HCT116 (cell line): ENCODE measurements around the gene U2AF2. TPM values are rescaled to one million over a fixed set of nuclear protein-coding genes. Genes with fewer than 3 reads are reported as not detected.

Source experiments
- ATAC-seq: fragments of 200-7000 bp; cut with Tn5 transposase; 2 replicates; pipeline ENCODE4 v1.9.1; 2020; ENCODE audit warnings: mild to moderate bottlenecking, moderate library complexity
- BruUV-seq: library from RNA; stranded (reverse); fragments of 400-500 nt; replicated peaks from 2 replicates; lab custom pipeline; 2021; lab: Mats Ljungman, UMichigan
- CTCF ChIA-PET: fragments of 300-600 bp; sonication (Branson Sonifier 250); formaldehyde crosslinking; loops from one replicate; lab custom pipeline; 2021; ENCODE audit warnings: antibody characterized with exemption; lab: Charles Lee
- POLR2A ChIA-PET: fragments of 300-600, 350-600 bp; sonication (Branson Sonifier 250); formaldehyde crosslinking; loops from one replicate; lab custom pipeline; 2021; ENCODE audit warnings: antibody characterized with exemption; lab: Charles Lee
- RAD21 ChIA-PET, 2 experiments: fragments of 300-600 bp; sonication (Branson Sonifier 250); formaldehyde crosslinking; loops; one replicate each; lab custom pipeline; 2023; ENCODE audit warnings: low total read pairs in 2 of 2; ENCODE audit not compliant: uncharacterized antibody in 2 of 2, unreplicated experiment in 2 of 2, low non-redundant PET in 1 of 2; lab: Charles Lee
- DNase-seq: peaks from one replicate; pipeline ENCODE4 v3.0.0-alpha.2; 2010; ENCODE audit warnings: low read depth, low spot score
- H2AFZ ChIP-seq: fragments of 200-600 bp; shearing (Covaris generic), sonication (generic); 2 replicates; pipeline ENCODE4 v1.6.1; 2017; ENCODE audit warnings: low read depth, mixed run types, mixed read lengths, antibody characterized with exemption, low read length; ENCODE audit not compliant: poor library complexity, severe bottlenecking
- H3K27ac ChIP-seq: 2 replicates; pipeline ENCODE4 v1.5.1; 2012; ENCODE audit warnings: low read depth, low read length
- H3K27me3 ChIP-seq: fragments of 200-600 bp; sonication (generic); 2 replicates; pipeline ENCODE4 v1.6.1; 2016; ENCODE audit warnings: mixed run types, low read length, mixed read lengths; ENCODE audit not compliant: insufficient read depth
- H3K36me3 ChIP-seq, 2 experiments: fragments of 200-500 bp in 1 of 2; fragments of 200-600 bp in 1 of 2; sonication (Bioruptor generic) in 1 of 2; sonication (generic) in 1 of 2; 2 replicates each; pipeline versions ENCODE4 v1.5.1 to v1.6.1; 2014 to 2016; ENCODE audit warnings: low read length in 2 of 2, inconsistent platforms in 1 of 2, mixed read lengths in 1 of 2, mixed run types in 1 of 2; ENCODE audit not compliant: insufficient read depth in 2 of 2, control insufficient read depth in 1 of 2
- H3K4me1 ChIP-seq, 2 experiments: fragments of 200-600 bp in 1 of 2; sonication (generic) in 1 of 2; 2 replicates each; pipeline versions ENCODE4 v1.5.1 to v1.6.1; 2012 to 2017; ENCODE audit warnings: low read length in 2 of 2, inconsistent platforms in 1 of 2, mild to moderate bottlenecking in 1 of 2, mixed read lengths in 1 of 2, mixed run types in 1 of 2, moderate library complexity in 1 of 2; ENCODE audit not compliant: insufficient read depth in 2 of 2, control insufficient read depth in 1 of 2
- H3K4me2 ChIP-seq: fragments of 200-600 bp; sonication (generic); 2 replicates; pipeline ENCODE4 v1.6.1; 2017; ENCODE audit warnings: mixed run types, low read length, mixed read lengths
- H3K4me3 ChIP-seq, 2 experiments: fragments of 200-600 bp in 1 of 2; sonication (generic) in 1 of 2; replicated peaks in 1 of 2; 2 replicates each; pipeline ENCODE4 v1.5.1; 2011 to 2016; ENCODE audit warnings: low read length in 2 of 2, control low read depth in 1 of 2, low read depth in 1 of 2, mild to moderate bottlenecking in 1 of 2, mixed read lengths in 1 of 2, mixed run types in 1 of 2
- H3K79me2 ChIP-seq: fragments of 200-600 bp; sonication (generic); 2 replicates; pipeline ENCODE4 v1.6.1; 2017; ENCODE audit warnings: mild to moderate bottlenecking, mixed run types, low read length, moderate library complexity, mixed read lengths; ENCODE audit not compliant: insufficient read depth
- H3K9ac ChIP-seq: fragments of 200-600 bp; sonication (generic); 2 replicates; pipeline ENCODE4 v1.6.1; 2016; ENCODE audit warnings: low read length, mixed read lengths
- H3K9me2 ChIP-seq: fragments of 200-600 bp; sonication (generic), shearing (Covaris generic); 2 replicates; pipeline ENCODE4 v1.6.1; 2017; ENCODE audit warnings: mixed run types, mild to moderate bottlenecking, moderate library complexity; ENCODE audit not compliant: insufficient read depth
- H3K9me3 ChIP-seq, 2 experiments: fragments of 200-500 bp in 1 of 2; fragments of 200-600 bp in 1 of 2; sonication (Bioruptor generic) in 1 of 2; sonication (generic) in 1 of 2; 2 replicates each; pipeline ENCODE4 v1.6.1; 2014 to 2017; ENCODE audit warnings: low read length in 2 of 2, mixed read lengths in 2 of 2, inconsistent platforms in 1 of 2, low read depth in 1 of 2, mild to moderate bottlenecking in 1 of 2, mixed run types in 1 of 2, moderate library complexity in 1 of 2; ENCODE audit not compliant: control insufficient read depth in 1 of 2, insufficient read depth in 1 of 2
- H4K20me1 ChIP-seq: fragments of 200-600 bp; sonication (generic), shearing (Covaris generic); 2 replicates; pipeline ENCODE4 v1.6.1; 2017; ENCODE audit warnings: mixed run types, mild to moderate bottlenecking, moderate library complexity; ENCODE audit not compliant: insufficient read depth
- FOSL1 ChIP-seq: IDR thresholded peaks from 2 replicates; pipeline ENCODE4 v1.6.1; 2012; ENCODE audit warnings: low read depth
- JUND ChIP-seq: IDR thresholded peaks from 2 replicates; pipeline ENCODE4 v1.6.1; 2012
- POLR2A ChIP-seq: IDR thresholded peaks from 2 replicates; pipeline ENCODE4 v1.7.0; 2011; ENCODE audit warnings: borderline replicate concordance; ENCODE audit not compliant: insufficient read depth, insufficient read length; ENCODE audit errors: extremely low read depth
- RAD21 ChIP-seq: IDR thresholded peaks from 2 replicates; pipeline ENCODE4 v1.6.1; 2012; ENCODE audit warnings: low read depth, mild to moderate bottlenecking
- YY1 ChIP-seq: IDR thresholded peaks from 2 replicates; pipeline ENCODE4 v1.6.1; 2011; ENCODE audit warnings: low read length, low read depth, moderate library complexity, mild to moderate bottlenecking; ENCODE audit not compliant: insufficient replicate concordance; ENCODE audit errors: extremely low read depth
- ZBTB33 ChIP-seq: IDR thresholded peaks from 2 replicates; pipeline ENCODE4 v1.6.1; 2011; ENCODE audit warnings: mild to moderate bottlenecking, low read length, moderate library complexity; ENCODE audit not compliant: insufficient replicate concordance; ENCODE audit errors: extremely low read depth
- intact Hi-C: fragments of 100-400 bp; cut with micrococcal nuclease; formaldehyde crosslinking; loops from 2 replicates; pipeline ENCODE4 v1.10.0; 2022
- total RNA-seq: library from RNA; stranded (reverse); gene quantifications from one replicate; pipeline ENCODE4 v1.2.1, GENCODE V29; 2021; ENCODE audit not compliant: unreplicated experiment

The U2AF2 gene
- total RNA-seq, 1 experiment from 2014 or later = 259 TPM

- no peak for ATAC-seq
- Histone ChIP-seq H3K9me2 (no peaks in the 10 kb centered on the region), H3K4me1 (peaks cover 13 to 19% of the 10 kb centered on the region in 2 experiments; a peak in 3 of 4 replicates), H3K79me2 (peaks cover 88% of the 10 kb centered on the region), H2AFZ (no peak overlapping the region), H4K20me1 (no peaks in the 10 kb centered on the region; the same call in 1 of the 2 replicates)
- TF ChIP-seq FOSL1 (no peak), POLR2A (no peak), YY1 (no peak), JUND (no peak), ZBTB33 (no peak), RAD21 (no peak)
- TF ChIP-seq, all 23 proteins: peak for 0
- RAD21 ChIA-PET = no interaction called here
- Histone ChIP-seq H3K9me3 (no peaks in the 10 kb centered on the region), H3K36me3 (peaks cover 43 to 52% of the 10 kb centered on the region in 2 experiments; a peak in 3 of 4 replicates), H3K4me2 (no peak overlapping the region), H3K27me3 (no peaks in the 10 kb centered on the region), H3K9ac (no peak overlapping the region), H3K27ac (peak overlapping the region; percentile 14; the same call in 1 of the 2 replicates), H3K4me3 (no peak overlapping the region)
- intact Hi-C loops = no loop called here
- no peak for DNase-seq
- POLR2A ChIA-PET = no interaction called here
- BruUV-seq = no TSS peak
- CTCF ChIA-PET = no interaction called here
These were observed 4.1 kb downstream of the U2AF2 start for GRCh38 chr19:55658846-55659459.

- Histone ChIP-seq H3K4me2 (no peak overlapping the region), H3K4me3 (no peak overlapping the region), H3K9ac (no peak overlapping the region), H3K27ac (no peak overlapping the region), H3K4me1 (peaks cover 13 to 19% of the 10 kb centered on the region in 2 experiments; a peak in 3 of 4 replicates), H3K9me3 (no peaks in the 10 kb centered on the region), H3K79me2 (peaks cover 96% of the 10 kb centered on the region), H3K36me3 (peaks cover 48 to 57% of the 10 kb centered on the region in 2 experiments; a peak in 3 of 4 replicates), H3K27me3 (no peaks in the 10 kb centered on the region), H3K9me2 (no peaks in the 10 kb centered on the region), H4K20me1 (no peaks in the 10 kb centered on the region; the same call in 1 of the 2 replicates), H2AFZ (no peak overlapping the region)
- ATAC-seq = no peak
- ChIA-PET RAD21 (no interaction called here), POLR2A (no interaction called here), CTCF (no interaction called here)
- no peak for DNase-seq
- BruUV-seq = no TSS peak
- TF ChIP-seq ZBTB33 = no peak
- intact Hi-C loops = no loop called here
These were observed 5.0 kb downstream of the U2AF2 start for GRCh38 chr19:55659822-55660221.
